DMS 273 (cell line): ENCODE measurements around the gene BTG2.
"Not testable (repeated sequence)": the region's sequence is repeated elsewhere in the genome, so short reads cannot be mapped to it uniquely, and the experiment has no call there.

ENCODE experiments used
- DNase-seq: peaks from one replicate; lab custom pipeline; 2025; ENCODE audit not compliant: unreplicated experiment; lab: John Stamatoyannopoulos, UW

BTG2 gene

DNA sequence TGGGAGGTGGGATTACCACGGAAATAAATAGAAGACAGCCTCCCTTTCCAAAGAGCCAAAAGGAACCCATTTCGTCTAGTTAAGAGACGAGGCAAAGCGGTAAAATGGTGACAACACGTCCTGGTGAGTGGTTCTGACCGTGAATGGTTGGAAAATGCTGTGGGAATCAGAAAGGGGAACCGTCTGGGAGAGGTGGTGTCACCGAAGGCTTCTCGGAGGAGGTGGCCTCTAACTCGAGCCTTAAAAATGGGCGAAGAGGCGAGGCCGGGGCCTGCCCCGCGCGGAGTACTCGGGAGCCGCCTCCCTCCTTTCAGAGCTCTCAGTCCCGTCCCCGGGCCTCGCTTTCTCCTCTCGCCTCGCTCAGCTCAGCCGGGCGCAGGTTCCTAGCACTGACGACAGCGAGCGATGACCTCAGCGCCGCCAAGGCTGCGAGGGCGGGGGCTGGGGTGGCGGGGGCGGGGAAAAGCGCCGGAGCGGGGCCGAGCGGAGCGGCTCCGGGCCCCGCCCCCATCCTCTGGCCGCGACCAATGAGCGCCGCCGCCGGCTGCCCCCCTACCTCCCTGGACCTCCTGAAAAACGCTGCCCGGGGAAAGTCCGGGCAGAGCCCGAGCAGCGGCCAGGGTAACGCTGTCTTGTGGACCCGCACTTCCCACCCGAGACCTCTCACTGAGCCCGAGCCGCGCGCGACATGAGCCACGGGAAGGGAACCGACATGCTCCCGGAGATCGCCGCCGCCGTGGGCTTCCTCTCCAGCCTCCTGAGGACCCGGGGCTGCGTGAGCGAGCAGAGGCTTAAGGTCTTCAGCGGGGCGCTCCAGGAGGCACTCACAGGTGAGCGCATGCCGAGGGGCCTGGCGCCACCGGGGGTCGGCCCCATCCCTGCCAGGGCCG, at the start of gene BTG2:
Gene BTG2, plus strand, starts transcription at position 601 of the 890 bp plus-strand sequence. Its CDS starts 88 bp downstream, at position 689.
- DNase-seq = peak; percentile 96

DNA sequence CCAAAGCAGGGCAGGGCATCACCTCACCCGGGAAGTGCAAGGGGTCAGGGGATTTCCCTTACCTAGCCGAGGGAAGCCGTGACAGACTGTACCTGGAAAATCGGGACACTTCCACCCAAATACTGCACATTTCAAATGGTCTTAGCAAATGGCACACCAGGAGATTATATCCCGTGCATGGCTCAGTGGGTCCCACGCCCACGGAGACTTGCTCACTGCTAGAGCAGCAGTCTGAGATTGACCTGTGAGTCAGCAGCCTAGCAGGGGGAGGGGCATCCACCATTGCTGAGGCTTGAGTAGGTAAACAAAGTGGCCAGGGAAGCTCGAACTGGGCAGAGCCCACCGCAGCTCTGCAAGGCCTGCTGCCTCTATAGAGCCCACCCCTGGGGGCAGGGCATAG, 48.7 kb upstream of the BTG2 start:
- not testable (repeated sequence) for DNase-seq

DNA sequence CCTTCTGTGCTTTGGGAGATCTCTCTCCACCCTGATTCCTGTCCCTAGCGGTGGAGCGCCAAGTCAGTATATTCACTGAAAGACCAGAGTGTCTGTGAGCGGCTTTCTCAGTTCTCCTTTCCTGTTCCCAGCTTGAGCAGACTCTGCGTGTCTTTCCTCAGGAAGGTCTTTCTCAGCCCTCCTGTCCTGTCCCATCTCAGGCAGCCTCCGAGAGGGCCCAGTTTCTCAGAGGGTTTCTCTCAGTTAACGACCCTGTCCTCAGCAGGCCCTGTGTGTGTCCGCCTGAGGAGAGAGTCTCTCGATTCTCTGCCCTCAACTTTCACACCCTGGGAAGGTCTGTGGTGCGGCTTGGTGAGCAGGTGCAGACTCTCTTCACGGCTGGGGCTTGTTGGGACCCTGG, 41.8 kb upstream of the BTG2 start:
- DNase-seq = peak; percentile 58

GRCh38 chr1:203264052-203264501, 41.2 kb upstream of the BTG2 start:
- no peak for DNase-seq

DNA sequence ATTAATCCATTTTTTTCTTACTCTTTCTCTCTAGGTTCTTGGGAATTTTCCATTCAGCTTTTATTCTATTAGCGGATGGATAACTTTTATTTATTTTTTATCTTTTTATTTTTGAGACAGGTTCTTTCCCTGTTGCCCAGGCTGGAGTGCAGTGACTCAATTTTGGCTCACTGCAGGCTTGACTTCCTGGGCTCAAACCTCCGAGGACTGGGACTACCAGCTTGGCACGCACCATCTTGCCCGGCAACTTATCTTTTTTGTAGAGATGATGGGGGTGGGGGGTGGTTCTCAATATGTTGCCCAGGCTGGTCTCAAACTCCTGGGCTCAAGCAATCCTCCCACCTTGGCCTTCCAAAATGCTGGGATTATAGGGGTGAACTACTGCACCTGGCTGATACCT, 39.8 kb upstream of the BTG2 start:
- DNase-seq = peak; percentile 36

DNA sequence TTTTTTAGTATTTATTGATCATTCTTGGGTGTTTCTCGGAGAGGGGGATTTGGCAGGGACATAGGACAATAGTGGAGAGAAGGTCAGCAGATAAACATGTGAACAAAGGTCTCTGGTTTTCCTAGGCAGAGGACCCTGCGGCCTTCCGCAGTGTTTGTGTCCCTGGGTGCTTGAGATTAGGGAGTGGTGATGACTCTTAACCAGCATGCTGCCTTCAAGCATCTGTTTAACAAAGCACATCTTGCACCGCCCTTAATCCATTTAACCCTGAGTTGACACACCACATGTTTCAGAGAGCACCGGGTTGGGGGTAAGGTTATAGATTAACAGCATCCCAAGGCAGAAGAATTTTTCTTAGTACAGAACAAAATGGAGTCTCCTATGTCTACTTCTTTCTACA, 39.2 kb upstream of the BTG2 start:
- not testable (repeated sequence) for DNase-seq

DNA sequence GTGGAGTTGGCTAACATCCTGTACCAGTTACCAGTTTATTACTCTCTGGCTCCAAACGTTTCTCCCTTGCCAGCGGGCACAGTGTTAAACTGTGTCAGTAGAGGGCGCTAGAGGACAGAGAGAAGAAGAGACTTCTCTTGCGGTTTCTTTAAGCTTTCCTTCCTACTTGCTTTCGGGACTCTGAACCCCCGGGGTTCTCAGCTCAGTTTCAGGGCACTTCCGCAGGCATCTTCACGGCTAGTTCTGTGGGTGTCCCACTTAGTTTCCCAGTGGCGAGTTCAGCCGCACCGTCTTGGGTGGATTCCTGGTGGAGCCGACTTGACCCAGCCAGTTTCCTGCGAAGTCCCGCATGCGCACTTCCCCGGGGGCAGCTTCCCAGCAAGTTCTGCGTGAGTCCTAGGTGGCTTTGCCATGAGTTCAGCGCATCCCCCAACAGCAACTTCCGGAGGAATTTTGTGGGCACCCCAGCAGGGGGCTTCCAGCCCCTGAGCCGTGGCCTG, 37.9 kb upstream of the BTG2 start:
- peak; percentile 96 for DNase-seq

- no peak for DNase-seq
Measured at GRCh38 chr1:203267912-203268311, 37.4 kb upstream of the BTG2 start.

- DNase-seq = peak; percentile 92
Measured at GRCh38 chr1:203268901-203269653, 36.2 kb upstream of the BTG2 start.

DNA sequence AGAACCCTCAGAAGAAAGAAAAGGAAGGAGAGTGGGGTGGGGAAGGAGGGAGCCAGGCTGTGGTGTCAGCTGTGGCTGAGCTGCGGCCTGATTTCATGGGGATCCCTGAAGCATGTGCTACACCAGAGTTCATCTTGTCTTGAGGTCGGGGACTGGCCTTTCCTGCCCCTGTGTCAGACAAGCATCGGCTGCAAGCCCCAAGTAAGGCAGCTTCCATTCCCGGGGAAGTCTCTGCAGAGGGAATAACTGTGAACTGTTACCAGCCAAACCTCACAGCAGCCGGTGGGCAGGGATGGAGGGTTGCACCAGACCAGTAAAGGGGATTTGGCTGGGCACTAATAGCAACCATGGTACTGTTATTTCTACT, 35.7 kb upstream of the BTG2 start:
- no peak for DNase-seq

DNA sequence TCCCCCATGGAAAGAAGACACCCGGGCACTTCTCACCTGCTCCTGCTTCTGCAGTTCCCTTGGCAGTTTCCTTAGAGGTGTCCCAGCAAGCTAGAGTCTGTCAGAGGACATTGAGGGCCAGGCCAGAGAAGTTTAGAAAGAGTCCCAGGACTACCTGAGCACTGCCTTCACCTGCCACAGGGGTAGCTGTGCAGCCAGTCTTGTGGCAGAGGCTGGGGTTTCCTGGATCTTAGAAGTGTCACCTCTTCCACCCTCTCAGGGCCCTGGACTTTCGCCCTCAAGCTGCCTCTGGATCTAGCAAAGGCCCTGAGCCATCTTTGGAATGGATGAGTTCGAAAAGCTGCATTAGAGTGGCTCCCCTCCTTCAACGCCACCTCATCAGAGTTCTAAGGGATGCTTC, 34.9 kb upstream of the BTG2 start:
- DNase-seq = no peak

DNA sequence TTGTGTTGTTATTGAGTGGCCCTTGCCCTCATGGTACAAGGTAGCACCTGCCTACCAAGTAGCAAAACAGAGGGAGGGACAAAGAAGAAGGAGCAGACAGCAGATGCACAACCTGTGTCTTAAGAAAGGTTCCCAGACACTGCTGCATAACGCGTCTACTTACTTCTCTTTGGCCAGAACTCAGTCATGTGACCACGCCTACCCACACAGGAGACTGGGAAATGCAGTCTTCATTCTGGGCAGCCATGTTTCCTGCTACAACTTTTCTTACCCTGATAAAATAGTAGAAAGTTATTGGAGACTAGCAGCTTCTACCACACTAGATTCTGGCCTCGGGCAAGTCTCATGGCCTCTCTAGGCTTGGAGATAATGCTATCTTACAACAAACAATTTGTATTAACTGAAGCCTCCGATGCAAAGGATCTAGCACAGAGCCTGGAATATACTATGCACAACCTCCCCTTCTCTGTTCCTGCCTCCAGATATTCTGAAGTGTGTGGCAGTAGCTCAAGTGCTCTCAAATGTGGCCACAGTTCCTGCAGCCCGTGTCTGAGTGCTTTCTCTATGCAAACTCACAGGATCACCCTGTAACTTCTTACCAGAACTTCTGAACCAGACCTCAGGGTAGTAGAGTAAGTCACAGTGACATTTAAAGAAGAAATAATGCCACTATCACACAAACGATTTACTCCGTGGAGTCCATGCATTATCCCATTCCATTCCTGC, 34.1 kb upstream of the BTG2 start:
- peak; percentile 74 for DNase-seq

GRCh38 chr1:203271962-203272632, 33.2 kb upstream of the BTG2 start:
- peak; percentile 94 for DNase-seq

DNA sequence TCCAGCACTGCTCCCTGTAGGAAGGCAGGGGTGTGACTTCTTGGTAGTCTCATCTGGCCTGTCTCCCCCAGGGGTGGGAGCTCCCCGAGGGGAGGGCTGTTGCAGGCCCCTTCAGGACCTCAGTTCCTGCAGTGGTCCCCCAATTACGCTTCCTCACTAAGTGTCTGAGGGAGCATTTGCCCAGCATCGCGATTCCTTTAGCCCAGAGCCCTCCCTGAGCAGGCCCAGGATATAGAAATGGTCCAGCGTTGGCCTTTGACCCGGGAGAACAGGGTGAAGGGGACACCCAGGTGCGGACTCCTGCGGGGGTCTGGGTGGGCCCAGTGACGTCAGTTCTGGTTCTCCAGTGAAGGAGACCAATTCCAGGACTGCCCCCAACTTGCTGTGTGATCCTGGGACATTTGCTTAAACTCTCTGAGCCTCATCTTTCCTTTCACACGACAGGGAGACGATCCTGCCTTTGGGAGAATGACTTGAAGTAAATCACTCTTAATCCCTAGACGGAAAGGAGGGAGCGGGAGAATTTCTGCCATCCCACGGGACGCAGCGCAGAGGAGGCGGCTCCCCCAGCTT, 32.6 kb upstream of the BTG2 start:
- no peak for DNase-seq

DNA sequence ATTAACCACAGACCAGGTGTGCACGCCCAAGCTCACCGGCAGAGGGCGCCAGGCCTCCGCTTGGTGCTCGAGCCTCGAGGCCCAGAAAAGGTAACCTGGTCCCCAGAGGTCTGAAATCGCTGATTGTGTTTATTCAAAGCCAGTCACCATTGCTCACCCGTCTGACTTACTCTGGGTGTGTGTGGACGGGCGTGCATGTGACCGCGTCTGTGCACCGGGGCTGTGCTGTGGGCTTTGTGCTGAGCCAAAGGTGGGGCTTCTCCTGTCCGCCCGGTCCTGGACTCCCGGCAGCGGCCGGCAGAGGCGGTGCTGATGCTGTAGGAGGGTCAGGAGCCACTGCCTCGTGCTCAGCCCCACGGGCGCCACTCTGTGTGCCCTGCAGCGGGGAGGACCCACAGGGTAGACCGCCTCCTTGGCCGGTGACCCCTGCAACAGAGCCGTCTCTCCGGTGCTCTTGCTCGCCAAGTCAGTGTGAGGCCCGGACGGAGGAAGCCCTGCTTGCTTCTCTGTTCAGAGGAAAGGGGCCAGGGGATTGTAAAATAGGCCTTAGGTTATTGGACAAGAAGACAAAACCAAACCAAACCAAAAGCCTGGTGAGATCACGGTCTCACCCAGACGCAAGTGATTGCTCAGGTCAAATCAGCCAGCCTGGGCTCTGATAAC, 32.0 kb upstream of the BTG2 start:
- DNase-seq = peak; percentile 95

GRCh38 chr1:203273869-203274602, 31.3 kb upstream of the BTG2 start:
- peak; percentile 52 for DNase-seq

GRCh38 chr1:203274603-203275381, 30.5 kb upstream of the BTG2 start:
- peak; percentile 52 for DNase-seq

DNA sequence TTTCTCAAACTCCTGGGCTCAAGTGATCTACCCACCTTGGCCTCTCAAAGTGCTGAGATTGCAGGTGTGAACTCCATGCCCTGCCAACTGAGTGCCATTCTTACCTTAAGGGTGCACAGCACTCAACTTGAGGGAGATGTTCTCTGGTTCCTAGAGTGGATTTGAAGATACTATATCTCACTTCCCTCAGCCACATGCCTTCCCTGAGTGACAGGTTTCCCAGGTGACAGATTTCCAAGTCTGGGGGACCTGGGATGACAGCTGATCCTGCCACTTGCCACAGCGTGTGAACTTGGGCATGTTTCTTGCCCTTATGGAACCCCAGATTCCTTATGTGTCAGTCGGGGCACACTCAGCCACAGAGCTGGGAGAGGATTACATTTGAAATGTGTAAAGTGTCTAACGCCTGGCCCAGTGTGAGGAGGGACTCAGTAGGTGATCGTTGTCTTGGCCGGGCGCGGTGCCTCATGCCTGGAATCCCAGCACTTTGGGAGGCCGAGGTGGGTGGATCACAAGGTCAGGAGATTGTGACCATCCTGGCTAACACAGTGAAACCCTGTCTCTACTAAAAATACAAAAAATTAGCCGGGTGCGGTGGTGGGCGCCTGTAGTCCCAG, 29.6 kb upstream of the BTG2 start:
- no peak for DNase-seq
